HG03064 (cell line): ENCODE data around the gene POU6F2.
"Not testable (repeated sequence)": the region's sequence is repeated elsewhere in the genome, so short reads cannot be mapped to it uniquely, and the experiment has no call there.

Source experiments
- ATAC-seq: cut with Tn5 transposase; IDR thresholded peaks from one replicate; pipeline ENCODE4 v1.9.1; 2021; ENCODE audit warnings: low read depth; ENCODE audit not compliant: unreplicated experiment

The POU6F2 gene

GRCh38 chr7:39375874-39376190 is 398.1 kb downstream of the POU6F2 start:
- ATAC-seq, result no peak

DNA sequence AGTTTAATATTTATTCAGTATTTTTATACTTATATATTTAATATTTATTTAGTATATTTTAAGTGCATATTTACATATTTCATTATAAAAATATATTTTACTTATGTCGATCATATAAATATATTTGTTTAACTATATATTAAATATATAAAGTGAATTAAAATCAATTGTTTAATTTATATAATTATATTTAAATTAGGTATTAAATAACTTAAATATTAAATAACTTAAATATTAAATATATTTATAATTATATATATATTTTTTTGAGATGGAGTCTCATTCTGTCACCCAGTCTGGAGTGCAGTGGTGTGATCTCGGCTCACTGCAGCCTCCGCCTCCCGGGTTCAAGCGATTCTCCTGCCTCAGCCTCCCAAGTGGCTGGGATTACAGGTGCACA is 399.2 kb downstream of the POU6F2 start:
- not testable (repeated sequence) for ATAC-seq

DNA sequence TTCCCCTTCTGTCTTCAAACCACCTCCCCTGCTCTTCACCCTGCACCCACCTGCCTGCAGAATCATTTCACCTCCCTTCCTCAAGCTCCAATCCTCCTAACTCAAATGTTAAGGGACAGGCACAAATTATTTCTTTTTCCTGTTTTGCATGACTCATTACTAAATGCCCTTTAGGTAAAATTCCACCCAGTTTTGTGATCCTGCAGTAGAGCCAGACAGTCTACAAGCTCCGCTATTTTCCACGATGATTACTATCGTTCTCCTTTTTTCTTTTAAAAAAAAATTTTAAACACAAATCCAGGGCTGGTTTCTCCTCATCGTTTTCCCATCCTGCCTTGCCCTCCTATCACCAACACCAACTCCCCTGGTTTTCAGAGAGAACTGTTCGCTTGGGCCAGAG is 401.7 kb downstream of the POU6F2 start:
- ATAC-seq, result no peak

DNA sequence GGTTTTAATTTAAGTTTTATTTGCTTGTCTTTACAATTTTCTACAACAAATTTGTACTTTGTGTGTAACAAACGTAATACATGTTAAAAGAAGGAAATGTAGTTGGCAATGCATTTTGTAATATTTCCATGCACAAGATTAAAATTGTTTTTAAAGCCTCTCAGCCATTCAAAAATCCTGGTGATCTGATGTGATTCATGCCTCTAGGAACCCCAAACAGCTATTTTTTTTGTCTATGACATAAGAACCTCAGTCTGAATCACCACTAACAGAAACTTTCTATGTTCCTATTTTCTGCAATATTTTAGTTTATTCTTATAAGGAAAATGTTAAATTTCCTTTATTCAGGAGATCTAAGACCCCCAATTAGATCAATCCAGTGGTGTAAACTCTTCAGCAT is 405.4 kb downstream of the POU6F2 start:
- ATAC-seq, result no peak

- ATAC-seq, result no peak
These were observed 406.7 kb downstream of the POU6F2 start for GRCh38 chr7:39384386-39384785.

GRCh38 chr7:39386718-39387117 is 409.0 kb downstream of the POU6F2 start:
- ATAC-seq, result no peak

- ATAC-seq, result no peak
These were observed 414.4 kb downstream of the POU6F2 start for GRCh38 chr7:39392151-39392550.

DNA sequence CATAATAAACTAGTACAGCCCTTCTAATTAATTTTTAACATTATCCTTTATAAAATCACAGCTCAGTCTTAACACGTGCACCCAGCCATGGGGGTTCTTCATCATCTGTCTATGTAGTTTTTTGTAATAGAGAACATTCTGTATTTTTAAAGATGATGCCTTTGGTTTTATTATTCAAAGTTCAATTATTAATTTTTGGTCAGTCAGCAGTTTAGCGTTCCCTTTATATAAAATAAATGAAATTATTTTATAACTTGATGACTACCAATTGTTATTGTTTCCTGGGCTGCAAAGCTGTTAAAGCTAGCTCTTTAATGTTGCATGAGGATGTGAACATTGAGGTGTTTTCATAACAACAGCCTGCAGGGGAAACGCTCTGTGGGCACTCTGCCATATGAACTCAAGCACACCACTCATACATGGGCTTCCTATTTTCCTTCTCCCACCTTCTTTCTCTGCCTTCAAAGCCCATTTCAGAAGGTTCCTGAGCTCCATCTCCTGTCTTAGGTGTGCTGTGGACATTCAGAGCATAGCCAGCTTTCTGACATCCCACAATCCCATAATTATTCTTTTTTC is 416.5 kb downstream of the POU6F2 start:
- ATAC-seq, result no peak

GRCh38 chr7:39399458-39399857 is 421.7 kb downstream of the POU6F2 start:
- ATAC-seq, result no peak

DNA sequence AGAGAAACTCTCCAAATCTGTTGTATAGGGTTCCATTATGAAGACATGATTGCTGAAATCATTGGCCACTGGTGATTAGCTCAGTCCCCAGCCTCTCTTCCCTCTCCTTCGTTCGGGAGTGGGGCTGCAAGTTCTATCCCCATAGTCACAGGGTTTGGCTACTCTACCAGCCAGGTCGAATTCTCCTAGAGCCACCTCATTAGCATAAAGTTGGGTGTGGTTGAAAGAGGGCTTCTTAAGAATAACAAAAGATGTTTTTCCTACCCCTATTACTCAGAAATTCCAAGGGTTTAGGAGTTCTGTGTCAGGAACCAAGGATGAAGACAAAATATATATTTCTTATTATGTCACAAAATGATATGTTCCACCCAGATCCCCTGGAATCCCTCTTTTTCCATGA is 422.3 kb downstream of the POU6F2 start:
- ATAC-seq, result no peak

DNA sequence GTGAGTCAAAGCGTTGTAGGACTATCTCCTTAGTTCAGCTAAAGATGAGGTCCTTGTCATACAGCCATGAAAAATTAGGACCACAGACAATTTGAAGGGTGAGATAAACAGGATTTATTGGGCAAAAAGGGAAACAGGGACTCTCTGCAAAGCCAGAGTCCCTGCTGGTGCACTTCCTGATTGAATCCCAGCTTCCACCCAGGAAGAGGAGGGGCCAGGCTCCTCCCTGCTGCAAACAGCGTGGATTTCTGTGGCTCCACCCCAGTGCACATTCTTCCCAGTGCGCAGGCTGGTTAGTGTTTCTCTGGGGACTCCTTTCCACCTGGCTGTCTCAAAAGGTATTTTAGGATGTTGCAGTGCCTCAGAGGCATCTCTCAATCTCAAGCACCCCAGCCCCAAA is 423.1 kb downstream of the POU6F2 start:
- ATAC-seq, result no peak

- ATAC-seq, result no peak
These were observed 424.3 kb downstream of the POU6F2 start for GRCh38 chr7:39402034-39402433.

- no peak for ATAC-seq
These were observed 427.2 kb downstream of the POU6F2 start for GRCh38 chr7:39404907-39405306.

GRCh38 chr7:39405581-39405980 is 427.9 kb downstream of the POU6F2 start:
- ATAC-seq, result no peak

- no peak for ATAC-seq
These were observed 428.8 kb downstream of the POU6F2 start for GRCh38 chr7:39406467-39406866.

GRCh38 chr7:39407137-39407536 is 429.4 kb downstream of the POU6F2 start:
- ATAC-seq, result no peak

GRCh38 chr7:39407723-39408122 is 430.0 kb downstream of the POU6F2 start:
- no peak for ATAC-seq

DNA sequence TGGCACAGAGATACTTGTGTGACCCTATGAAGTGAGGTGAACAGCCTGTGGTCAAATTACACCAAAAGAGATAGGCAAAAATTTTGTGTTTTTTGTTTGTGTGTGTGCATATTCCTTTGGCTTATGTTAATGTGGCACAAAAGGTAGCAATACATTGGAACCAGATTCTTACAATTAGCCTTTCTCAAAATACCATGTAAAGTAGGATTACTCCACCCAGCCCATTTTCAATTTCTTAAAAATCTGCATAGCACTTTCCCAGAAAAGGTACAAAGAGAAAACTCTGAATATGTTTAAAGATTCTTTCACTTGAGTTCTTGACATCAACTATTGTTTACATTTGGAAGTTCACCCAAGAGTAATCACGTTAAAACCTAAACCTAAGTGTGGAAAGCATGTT is 431.2 kb downstream of the POU6F2 start:
- ATAC-seq, result no peak

GRCh38 chr7:39410582-39410981 is 432.9 kb downstream of the POU6F2 start:
- no peak for ATAC-seq

GRCh38 chr7:39413636-39414223 is 436.0 kb downstream of the POU6F2 start:
- ATAC-seq, result peak; percentile 21

- ATAC-seq, result peak; percentile 69
These were observed 436.7 kb downstream of the POU6F2 start for GRCh38 chr7:39414224-39415035.
